WTC11 (cell line): ENCODE data around the gene COL5A1. TPM values are rescaled to one million over a fixed set of nuclear protein-coding genes. Genes with fewer than 3 reads are reported as not detected.

Source experiments
- ATAC-seq: fragments of 200-7000 bp; cut with Tn5 transposase; 2 replicates; pipeline ENCODE4 v1.10.0; 2021; ENCODE audit warnings: mild to moderate bottlenecking, moderate library complexity
- CTCF ChIA-PET: fragments of 300-600 bp; sonication (Branson Sonifier 250); formaldehyde crosslinking; loops from one replicate; lab custom pipeline; 2021; ENCODE audit warnings: antibody characterized with exemption; lab: Charles Lee
- POLR2A ChIA-PET: fragments of 350-600 bp; sonication (Branson Sonifier 250); formaldehyde crosslinking; loops from one replicate; lab custom pipeline; 2021; ENCODE audit warnings: antibody characterized with exemption; lab: Charles Lee
- DNase-seq: peaks from one replicate; pipeline ENCODE4 v3.0.0; 2021; ENCODE audit warnings: low spot score
- H3K27ac Mint-ChIP-seq: 2 replicates; pipeline ENCODE4 v1.8.0; 2021; ENCODE audit warnings: mixed read lengths
- H3K27me3 Mint-ChIP-seq: 2 replicates; pipeline ENCODE4 v1.8.0; 2021; ENCODE audit warnings: low read depth, mild to moderate bottlenecking, moderate library complexity, mixed read lengths
- H3K36me3 Mint-ChIP-seq: 2 replicates; pipeline ENCODE4 v1.8.0; 2021; ENCODE audit warnings: mixed read lengths
- H3K4me1 Mint-ChIP-seq: 2 replicates; pipeline ENCODE4 v1.8.0; 2022; ENCODE audit warnings: mixed read lengths
- H3K4me3 Mint-ChIP-seq: 2 replicates; pipeline ENCODE4 v1.8.0; 2021; ENCODE audit warnings: mild to moderate bottlenecking, moderate library complexity, mixed read lengths
- H3K9me3 Mint-ChIP-seq: 2 replicates; pipeline ENCODE4 v1.8.0; 2021; ENCODE audit warnings: mixed read lengths
- ELF4 ChIP-seq: sonication (generic); formaldehyde crosslinking; IDR thresholded peaks from 2 replicates; pipeline ENCODE4 v1.8.1; 2022; ENCODE audit warnings: low read depth, mild to moderate bottlenecking, moderate library complexity, missing genetic modification reagents
- ETV6 ChIP-seq: sonication (generic); formaldehyde crosslinking; IDR thresholded peaks from 2 replicates; pipeline ENCODE4 v1.8.1; 2022; ENCODE audit warnings: mild to moderate bottlenecking, missing genetic modification reagents
- FOXP1 ChIP-seq: sonication (generic); formaldehyde crosslinking; IDR thresholded peaks from 2 replicates; pipeline ENCODE4 v1.8.0; 2022; ENCODE audit warnings: missing genetic modification reagents, mild to moderate bottlenecking, moderate library complexity, borderline replicate concordance
- GABPB1 ChIP-seq: sonication (generic); formaldehyde crosslinking; IDR thresholded peaks from 2 replicates; pipeline ENCODE4 v1.8.1; 2023; ENCODE audit warnings: mild to moderate bottlenecking, missing genetic modification reagents
- GTF2I ChIP-seq: fragments of 250-450 bp; sonication (Bioruptor Pico); conservative IDR thresholded peaks from 2 replicates; pipeline ENCODE4 v1.4.0; 2021; ENCODE audit warnings: mild to moderate bottlenecking
- HMGA2 ChIP-seq: fragments of 250-450 bp; sonication (Bioruptor Pico); IDR thresholded peaks from 2 replicates; pipeline ENCODE4 v1.4.0; 2021; ENCODE audit warnings: mild to moderate bottlenecking, moderate library complexity
- NR1H2 ChIP-seq: sonication (generic); formaldehyde crosslinking; IDR thresholded peaks from 2 replicates; pipeline ENCODE4 v1.9.0; 2021; ENCODE audit warnings: mild to moderate bottlenecking, moderate library complexity, missing genetic modification reagents
- PRRX2 ChIP-seq: fragments of 250-450 bp; sonication (Bioruptor Pico); IDR thresholded peaks from 2 replicates; pipeline ENCODE4 v1.8.0; 2021; ENCODE audit warnings: mild to moderate bottlenecking
- RORB ChIP-seq: fragments of 250-450 bp; sonication (Bioruptor Pico); IDR thresholded peaks from 2 replicates; pipeline ENCODE4 v1.9.0; 2021; ENCODE audit warnings: mild to moderate bottlenecking
- ZNF317 ChIP-seq: sonication (generic); formaldehyde crosslinking; IDR thresholded peaks from 2 replicates; pipeline ENCODE4 v1.8.1; 2023; ENCODE audit warnings: low read depth, mild to moderate bottlenecking, moderate library complexity, missing genetic modification reagents, borderline replicate concordance
- total RNA-seq: library from RNA; stranded (reverse); gene quantifications from 3 replicates; pipeline ENCODE4 v1.2.3, GENCODE V29; 2021
- TF ChIP-seq, protein P1 (sequence below): fragments of 250-450 bp; sonication (Bioruptor Pico); IDR thresholded peaks from 2 replicates; pipeline ENCODE4 v1.9.0; 2021; ENCODE audit warnings: mild to moderate bottlenecking
- TF ChIP-seq, protein P2 (sequence below): sonication (generic); formaldehyde crosslinking; IDR thresholded peaks from 2 replicates; pipeline ENCODE4 v1.8.1; 2023; ENCODE audit warnings: mild to moderate bottlenecking, missing genetic modification reagents
- TF ChIP-seq, protein P3 (sequence below): sonication (generic); formaldehyde crosslinking; IDR thresholded peaks from 2 replicates; pipeline ENCODE4 v1.8.0; 2022; ENCODE audit warnings: mild to moderate bottlenecking, missing genetic modification reagents
- TF ChIP-seq, protein P4 (sequence below): sonication (generic); formaldehyde crosslinking; conservative IDR thresholded peaks from 2 replicates; pipeline ENCODE4 v1.8.1; 2023; ENCODE audit warnings: mild to moderate bottlenecking, low read depth, missing genetic modification reagents, moderate library complexity
- TF ChIP-seq, protein P5 (sequence below): sonication (generic); formaldehyde crosslinking; IDR thresholded peaks from 2 replicates; pipeline ENCODE4 v1.8.1; 2023; ENCODE audit warnings: mild to moderate bottlenecking, missing genetic modification reagents
- TF ChIP-seq, protein P6 (sequence below): sonication (generic); formaldehyde crosslinking; IDR thresholded peaks from 2 replicates; pipeline ENCODE4 v1.8.1; 2022; ENCODE audit warnings: low read depth, mild to moderate bottlenecking, moderate library complexity, missing genetic modification reagents, borderline replicate concordance

COL5A1 gene
- total RNA-seq, 1 experiment from 2014 or later = 13.5 TPM

DNA sequence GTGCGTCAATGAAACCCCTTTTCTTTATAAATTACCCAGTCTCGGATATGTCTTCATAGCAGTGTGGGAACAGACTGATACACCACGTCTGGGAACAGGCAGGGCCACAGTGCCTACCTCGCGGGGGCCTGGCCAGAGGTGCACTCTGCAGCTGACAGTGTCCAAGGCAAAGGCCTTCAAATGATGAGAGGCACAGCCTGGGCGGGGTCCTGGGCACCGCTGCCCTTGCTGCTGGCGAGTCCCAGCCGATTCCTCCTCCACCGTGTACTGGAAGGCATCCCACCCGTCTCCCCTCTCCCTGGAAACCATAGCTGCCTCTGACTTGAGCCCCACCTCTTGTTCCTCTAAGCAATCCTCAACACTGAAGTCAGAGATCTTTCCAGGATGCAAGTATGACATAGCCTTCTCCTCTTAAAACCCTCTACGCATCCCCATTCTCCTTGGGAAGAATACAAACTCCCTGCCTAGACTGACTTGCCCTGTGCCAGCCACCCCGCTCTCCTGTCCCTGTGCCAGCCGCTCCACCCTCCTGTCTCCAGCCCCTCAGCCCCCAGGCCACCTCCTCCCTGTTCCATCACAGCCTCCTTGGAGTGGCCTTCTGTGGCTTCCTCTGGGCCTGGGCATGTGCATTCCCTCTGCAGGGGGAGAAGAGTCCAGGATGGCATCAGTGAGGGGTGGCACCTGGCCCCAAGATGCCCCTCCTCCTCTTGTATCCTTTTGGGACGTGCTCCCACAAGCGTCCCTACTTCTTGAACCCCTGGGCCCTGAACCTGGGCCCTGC is 8.1 kb upstream of the COL5A1 start:
- POLR2A ChIA-PET = no interaction called here
- ATAC-seq = no peak
- Mint-ChIP-seq H3K4me1 (peaks cover 7% of the 10 kb centered on the region; the same call in 1 of the 2 replicates), H3K36me3 (no peaks in the 10 kb centered on the region), H3K27ac (no peak overlapping the region)
- CTCF ChIA-PET = no interaction called here
- TF ChIP-seq, protein P1, sequence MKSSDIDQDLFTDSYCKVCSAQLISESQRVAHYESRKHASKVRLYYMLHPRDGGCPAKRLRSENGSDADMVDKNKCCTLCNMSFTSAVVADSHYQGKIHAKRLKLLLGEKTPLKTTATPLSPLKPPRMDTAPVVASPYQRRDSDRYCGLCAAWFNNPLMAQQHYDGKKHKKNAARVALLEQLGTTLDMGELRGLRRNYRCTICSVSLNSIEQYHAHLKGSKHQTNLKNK (CRISPR knock-in tag) = no peak
- TF ChIP-seq, protein P2, sequence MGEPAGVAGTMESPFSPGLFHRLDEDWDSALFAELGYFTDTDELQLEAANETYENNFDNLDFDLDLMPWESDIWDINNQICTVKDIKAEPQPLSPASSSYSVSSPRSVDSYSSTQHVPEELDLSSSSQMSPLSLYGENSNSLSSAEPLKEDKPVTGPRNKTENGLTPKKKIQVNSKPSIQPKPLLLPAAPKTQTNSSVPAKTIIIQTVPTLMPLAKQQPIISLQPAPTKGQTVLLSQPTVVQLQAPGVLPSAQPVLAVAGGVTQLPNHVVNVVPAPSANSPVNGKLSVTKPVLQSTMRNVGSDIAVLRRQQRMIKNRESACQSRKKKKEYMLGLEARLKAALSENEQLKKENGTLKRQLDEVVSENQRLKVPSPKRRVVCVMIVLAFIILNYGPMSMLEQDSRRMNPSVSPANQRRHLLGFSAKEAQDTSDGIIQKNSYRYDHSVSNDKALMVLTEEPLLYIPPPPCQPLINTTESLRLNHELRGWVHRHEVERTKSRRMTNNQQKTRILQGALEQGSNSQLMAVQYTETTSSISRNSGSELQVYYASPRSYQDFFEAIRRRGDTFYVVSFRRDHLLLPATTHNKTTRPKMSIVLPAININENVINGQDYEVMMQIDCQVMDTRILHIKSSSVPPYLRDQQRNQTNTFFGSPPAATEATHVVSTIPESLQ (CRISPR knock-in tag) = no peak
- TF ChIP-seq GABPB1 (CRISPR knock-in tag) (no peak), FOXP1 (no peak), ZNF317 (CRISPR knock-in tag) (no peak), NR1H2 (CRISPR knock-in tag) (no peak), PRRX2 (CRISPR knock-in tag) (no peak), HMGA2 (CRISPR knock-in tag) (no peak)
- TF ChIP-seq, protein P3, sequence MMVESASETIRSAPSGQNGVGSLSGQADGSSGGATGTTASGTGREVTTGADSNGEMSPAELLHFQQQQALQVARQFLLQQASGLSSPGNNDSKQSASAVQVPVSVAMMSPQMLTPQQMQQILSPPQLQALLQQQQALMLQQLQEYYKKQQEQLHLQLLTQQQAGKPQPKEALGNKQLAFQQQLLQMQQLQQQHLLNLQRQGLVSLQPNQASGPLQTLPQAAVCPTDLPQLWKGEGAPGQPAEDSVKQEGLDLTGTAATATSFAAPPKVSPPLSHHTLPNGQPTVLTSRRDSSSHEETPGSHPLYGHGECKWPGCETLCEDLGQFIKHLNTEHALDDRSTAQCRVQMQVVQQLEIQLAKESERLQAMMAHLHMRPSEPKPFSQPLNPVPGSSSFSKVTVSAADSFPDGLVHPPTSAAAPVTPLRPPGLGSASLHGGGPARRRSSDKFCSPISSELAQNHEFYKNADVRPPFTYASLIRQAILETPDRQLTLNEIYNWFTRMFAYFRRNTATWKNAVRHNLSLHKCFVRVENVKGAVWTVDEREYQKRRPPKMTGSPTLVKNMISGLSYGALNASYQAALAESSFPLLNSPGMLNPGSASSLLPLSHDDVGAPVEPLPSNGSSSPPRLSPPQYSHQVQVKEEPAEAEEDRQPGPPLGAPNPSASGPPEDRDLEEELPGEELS = no peak
- TF ChIP-seq, protein P4, sequence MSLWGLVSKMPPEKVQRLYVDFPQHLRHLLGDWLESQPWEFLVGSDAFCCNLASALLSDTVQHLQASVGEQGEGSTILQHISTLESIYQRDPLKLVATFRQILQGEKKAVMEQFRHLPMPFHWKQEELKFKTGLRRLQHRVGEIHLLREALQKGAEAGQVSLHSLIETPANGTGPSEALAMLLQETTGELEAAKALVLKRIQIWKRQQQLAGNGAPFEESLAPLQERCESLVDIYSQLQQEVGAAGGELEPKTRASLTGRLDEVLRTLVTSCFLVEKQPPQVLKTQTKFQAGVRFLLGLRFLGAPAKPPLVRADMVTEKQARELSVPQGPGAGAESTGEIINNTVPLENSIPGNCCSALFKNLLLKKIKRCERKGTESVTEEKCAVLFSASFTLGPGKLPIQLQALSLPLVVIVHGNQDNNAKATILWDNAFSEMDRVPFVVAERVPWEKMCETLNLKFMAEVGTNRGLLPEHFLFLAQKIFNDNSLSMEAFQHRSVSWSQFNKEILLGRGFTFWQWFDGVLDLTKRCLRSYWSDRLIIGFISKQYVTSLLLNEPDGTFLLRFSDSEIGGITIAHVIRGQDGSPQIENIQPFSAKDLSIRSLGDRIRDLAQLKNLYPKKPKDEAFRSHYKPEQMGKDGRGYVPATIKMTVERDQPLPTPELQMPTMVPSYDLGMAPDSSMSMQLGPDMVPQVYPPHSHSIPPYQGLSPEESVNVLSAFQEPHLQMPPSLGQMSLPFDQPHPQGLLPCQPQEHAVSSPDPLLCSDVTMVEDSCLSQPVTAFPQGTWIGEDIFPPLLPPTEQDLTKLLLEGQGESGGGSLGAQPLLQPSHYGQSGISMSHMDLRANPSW (CRISPR knock-in tag) = no peak
- TF ChIP-seq, protein P5, sequence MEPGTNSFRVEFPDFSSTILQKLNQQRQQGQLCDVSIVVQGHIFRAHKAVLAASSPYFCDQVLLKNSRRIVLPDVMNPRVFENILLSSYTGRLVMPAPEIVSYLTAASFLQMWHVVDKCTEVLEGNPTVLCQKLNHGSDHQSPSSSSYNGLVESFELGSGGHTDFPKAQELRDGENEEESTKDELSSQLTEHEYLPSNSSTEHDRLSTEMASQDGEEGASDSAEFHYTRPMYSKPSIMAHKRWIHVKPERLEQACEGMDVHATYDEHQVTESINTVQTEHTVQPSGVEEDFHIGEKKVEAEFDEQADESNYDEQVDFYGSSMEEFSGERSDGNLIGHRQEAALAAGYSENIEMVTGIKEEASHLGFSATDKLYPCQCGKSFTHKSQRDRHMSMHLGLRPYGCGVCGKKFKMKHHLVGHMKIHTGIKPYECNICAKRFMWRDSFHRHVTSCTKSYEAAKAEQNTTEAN = no peak
- TF ChIP-seq, all 79 proteins: peak for 0
- Mint-ChIP-seq H3K27me3 (no peaks in the 10 kb centered on the region), H3K4me3 (no peak overlapping the region), H3K9me3 (no peaks in the 10 kb centered on the region)
- DNase-seq = peak; percentile 3

DNA sequence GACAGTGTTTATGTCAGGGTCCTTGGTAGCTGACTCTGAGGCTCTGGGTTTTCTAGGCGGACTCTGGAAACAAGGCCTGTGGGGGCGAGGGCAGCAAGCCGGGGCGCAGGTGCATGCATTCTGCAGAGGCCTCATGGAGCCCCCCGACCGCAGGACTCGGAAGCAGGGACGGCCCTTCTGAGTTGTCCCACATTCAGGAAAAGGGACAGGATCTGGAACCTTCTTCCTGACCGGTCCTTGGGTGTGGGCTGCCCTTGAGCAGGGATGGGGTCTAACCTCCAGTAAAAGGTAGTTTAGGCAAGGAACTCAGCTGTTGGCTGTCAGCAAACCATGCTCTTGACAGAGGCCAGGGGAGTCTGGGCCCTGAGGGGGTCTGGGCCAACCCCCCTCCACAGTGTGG is 7.4 kb upstream of the COL5A1 start:
- peaks cover 7% of the 10 kb centered on the region; the same call in 1 of the 2 replicates for H3K4me1 Mint-ChIP-seq
- DNase-seq = peak; percentile 4

More for the DNA sequence above, 7.4 kb upstream of the COL5A1 start:
- Mint-ChIP-seq H3K27me3 (no peaks in the 10 kb centered on the region), H3K9me3 (no peaks in the 10 kb centered on the region), H3K27ac (no peak overlapping the region), H3K4me3 (no peak overlapping the region), H3K36me3 (no peaks in the 10 kb centered on the region)
- ChIA-PET POLR2A (no interaction called here), CTCF (no interaction called here)
- ATAC-seq = no peak
- no peak for TF ChIP-seq GTF2I
- no peak for TF ChIP-seq RORB (CRISPR knock-in tag)
- TF ChIP-seq ELF4 = no peak
- TF ChIP-seq ETV6 (CRISPR knock-in tag) = no peak
- TF ChIP-seq, protein P6, sequence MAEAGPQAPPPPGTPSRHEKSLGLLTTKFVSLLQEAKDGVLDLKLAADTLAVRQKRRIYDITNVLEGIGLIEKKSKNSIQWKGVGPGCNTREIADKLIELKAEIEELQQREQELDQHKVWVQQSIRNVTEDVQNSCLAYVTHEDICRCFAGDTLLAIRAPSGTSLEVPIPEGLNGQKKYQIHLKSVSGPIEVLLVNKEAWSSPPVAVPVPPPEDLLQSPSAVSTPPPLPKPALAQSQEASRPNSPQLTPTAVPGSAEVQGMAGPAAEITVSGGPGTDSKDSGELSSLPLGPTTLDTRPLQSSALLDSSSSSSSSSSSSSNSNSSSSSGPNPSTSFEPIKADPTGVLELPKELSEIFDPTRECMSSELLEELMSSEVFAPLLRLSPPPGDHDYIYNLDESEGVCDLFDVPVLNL (CRISPR knock-in tag) = no peak
